MCF 10A (cell line): ENCODE measurements around the gene KRAS. TPM values are rescaled to one million over a fixed set of nuclear protein-coding genes. Genes with fewer than 3 reads are reported as not detected.

ENCODE experiments used
- BruUV-seq: library from RNA; stranded (reverse); fragments of 400-500 nt; replicated peaks from 2 replicates; lab custom pipeline; 2021; lab: Mats Ljungman, UMichigan
- CTCF ChIA-PET: fragments of 300-600 bp; sonication (Branson Sonifier 250); formaldehyde crosslinking; extraction: SDS; loops from one replicate; lab custom pipeline; 2021; ENCODE audit warnings: antibody characterized with exemption, inconsistent platforms; lab: Yijun Ruan, JAX
- POLR2A ChIA-PET: fragments of 300-600, 350-650 bp; sonication (Branson Sonifier 250); formaldehyde crosslinking; extraction: SDS; loops from one replicate; lab custom pipeline; 2020; ENCODE audit warnings: antibody characterized with exemption, inconsistent platforms; lab: Yijun Ruan, JAX
- DNase-seq: peaks from one replicate; pipeline ENCODE4 v3.0.0-alpha.2; 2018; ENCODE audit not compliant: unreplicated experiment
- H3K27ac Mint-ChIP-seq: one replicate; pipeline ENCODE4 v1.8.0; 2022; ENCODE audit warnings: mild to moderate bottlenecking, low read depth, mixed read lengths; ENCODE audit not compliant: unreplicated experiment
- H3K27me3 Mint-ChIP-seq: one replicate; pipeline ENCODE4 v1.8.0; 2022; ENCODE audit warnings: mixed read lengths; ENCODE audit not compliant: insufficient read depth, unreplicated experiment
- H3K36me3 Mint-ChIP-seq: one replicate; pipeline ENCODE4 v1.8.0; 2022; ENCODE audit warnings: mild to moderate bottlenecking, moderate library complexity, mixed read lengths; ENCODE audit not compliant: insufficient read depth, unreplicated experiment
- H3K4me1 Mint-ChIP-seq: one replicate; pipeline ENCODE4 v1.8.0; 2022; ENCODE audit warnings: mixed read lengths; ENCODE audit not compliant: insufficient read depth, unreplicated experiment
- H3K4me3 Mint-ChIP-seq: one replicate; pipeline ENCODE4 v1.8.0; 2022; ENCODE audit warnings: mild to moderate bottlenecking, moderate library complexity, mixed read lengths; ENCODE audit not compliant: unreplicated experiment
- H3K9me3 Mint-ChIP-seq: one replicate; pipeline ENCODE4 v1.8.0; 2022; ENCODE audit warnings: mixed read lengths; ENCODE audit not compliant: unreplicated experiment
- CTCF ChIP-seq: fragments of 200-600 bp; IDR thresholded peaks from one replicate; pipeline ENCODE4 v1.8.0; 2022; ENCODE audit warnings: antibody characterized with exemption, mild to moderate bottlenecking; ENCODE audit not compliant: unreplicated experiment
- intact Hi-C: fragments of 100-400 bp; cut with micrococcal nuclease; formaldehyde crosslinking; loops from 2 replicates; pipeline ENCODE4 v1.14.1; 2022
- total RNA-seq: library from RNA; stranded (reverse); gene quantifications from 2 replicates; pipeline ENCODE4 v1.2.3, GENCODE V29; 2022

The KRAS gene
- total RNA-seq, 1 experiment from 2014 or later, result 17.6 TPM

GRCh38 chr12:25243680-25243990, 7.1 kb downstream of the KRAS start:
- Mint-ChIP-seq H3K36me3 (peaks cover 20% of the 10 kb centered on the region), H3K4me1 (no peaks in the 10 kb centered on the region), H3K27me3 (no peaks in the 10 kb centered on the region)

GRCh38 chr12:25242981-25243679, 7.6 kb downstream of the KRAS start:
- no peaks in the 10 kb centered on the region for H3K4me1 Mint-ChIP-seq
- POLR2A ChIA-PET, result interaction anchor here (2.7 kb wide), 1 partner anchor 8 kb away, joined by 18 read pairs; the partner anchor contains the start of gene KRAS
- no peak overlapping the region for H3K27ac Mint-ChIP-seq
- CTCF ChIA-PET, result no interaction called here
- no peaks in the 10 kb centered on the region for H3K9me3 Mint-ChIP-seq
- no peak overlapping the region for H3K4me3 Mint-ChIP-seq
- intact Hi-C loops, result no loop called here
- H3K27me3 Mint-ChIP-seq, result no peaks in the 10 kb centered on the region
- peaks cover 20% of the 10 kb centered on the region for H3K36me3 Mint-ChIP-seq
- BruUV-seq, result no TSS peak
- no peak for DNase-seq
- no peak for TF ChIP-seq CTCF

More at GRCh38 chr12:25243680-25243990, 7.1 kb downstream of the KRAS start:
- ChIA-PET CTCF (no interaction called here), POLR2A (no interaction called here)
- BruUV-seq, result no TSS peak
- no peak for TF ChIP-seq CTCF
- H3K4me3 Mint-ChIP-seq, result no peak overlapping the region
- no peak for DNase-seq
- H3K9me3 Mint-ChIP-seq, result no peaks in the 10 kb centered on the region
- intact Hi-C loops, result no loop called here
- no peak overlapping the region for H3K27ac Mint-ChIP-seq

GRCh38 chr12:25241167-25242020, 9.3 kb downstream of the KRAS start:
- peak; percentile 48 for DNase-seq
- no peak overlapping the region for H3K4me3 Mint-ChIP-seq
- ChIA-PET POLR2A (interaction anchor here (0.8 to 2.7 kb wide), 7 partner anchors 10 to 148 kb away, joined by 3 to 18 read pairs (median 4); partner anchors contain the start of genes DNAI7, ETFRF1 and KRAS), CTCF (interaction anchor here (0.5 to 2.2 kb wide), 31 partner anchors 9 to 1729 kb away, joined by 3 to 16 read pairs (median 3); partner anchors contain the start of gene KRAS)
- no peak overlapping the region for H3K27ac Mint-ChIP-seq
- intact Hi-C loops, result loop anchor here (1.0 to 2.0 kb wide), 2 partner anchors 31 to 146 kb away; no protein-coding TSS in a partner anchor
- TF ChIP-seq CTCF, result peak; percentile 55
- H3K9me3 Mint-ChIP-seq, result no peaks in the 10 kb centered on the region
- no peaks in the 10 kb centered on the region for H3K27me3 Mint-ChIP-seq
- H3K36me3 Mint-ChIP-seq, result peaks cover 28% of the 10 kb centered on the region
- H3K4me1 Mint-ChIP-seq, result peaks cover 4% of the 10 kb centered on the region
- BruUV-seq, result no TSS peak

- intact Hi-C loops, result no loop called here
- ChIA-PET CTCF (interaction anchor here (0.6 to 0.8 kb wide), 2 partner anchors 26 to 99 kb away, joined by 3 to 4 read pairs; no protein-coding TSS in a partner anchor), POLR2A (interaction anchor here (0.6 to 2.5 kb wide), 4 partner anchors 14 to 142 kb away, joined by 3 to 10 read pairs (median 3); partner anchors contain the start of gene KRAS)
- no peaks in the 10 kb centered on the region for H3K9me3 Mint-ChIP-seq
- peak overlapping the region; percentile 4 for H3K27ac Mint-ChIP-seq
- H3K27me3 Mint-ChIP-seq, result no peaks in the 10 kb centered on the region
- H3K36me3 Mint-ChIP-seq, result peaks cover 28% of the 10 kb centered on the region
- peaks cover 16% of the 10 kb centered on the region for H3K4me1 Mint-ChIP-seq
- no peak for DNase-seq
- no peak overlapping the region for H3K4me3 Mint-ChIP-seq
- BruUV-seq, result no TSS peak
- no peak for TF ChIP-seq CTCF
These were observed 14.1 kb downstream of the KRAS start for GRCh38 chr12:25236626-25237025.
